Measurements from ENCODE around the gene NCOA3.

NCOA3 gene

DNA sequence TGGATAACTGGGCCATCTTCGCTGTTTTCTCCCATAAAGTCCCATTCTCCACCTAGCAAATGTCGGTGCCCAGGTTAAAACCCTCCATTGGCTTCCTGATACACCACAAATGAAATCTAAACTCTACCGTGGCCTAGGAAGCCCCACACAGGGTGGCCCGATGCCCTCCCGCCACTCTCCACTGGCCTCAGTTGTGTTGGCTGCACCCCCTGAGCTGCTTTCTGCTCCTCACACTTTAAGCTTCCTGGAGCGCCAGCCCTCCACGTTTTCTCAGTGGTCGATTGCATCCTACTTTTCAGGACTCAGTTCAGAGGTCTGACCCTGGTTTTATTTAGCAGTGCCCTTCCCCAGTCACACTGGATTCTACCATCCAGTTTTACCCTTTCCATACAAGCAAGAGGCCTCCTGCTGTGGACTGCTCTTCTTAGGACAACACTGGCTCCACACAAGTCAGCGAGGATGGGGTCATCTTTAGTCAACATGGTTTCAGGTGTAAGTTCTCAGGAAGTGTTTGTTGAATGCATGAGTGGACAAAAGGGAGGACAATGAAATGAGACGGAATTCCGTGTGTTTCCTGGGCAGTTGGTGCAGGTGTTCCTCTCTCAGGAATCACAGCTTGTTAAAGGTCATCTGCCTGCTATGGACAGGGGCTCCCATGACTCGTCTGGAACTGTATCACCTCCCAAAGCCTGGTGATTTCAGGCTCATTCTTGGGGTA lies 159.5 kb downstream of the NCOA3 start:
- no peak for FAIRE-seq
- DNase-seq (ENCODE audit: insufficient read length, low spot score), result no peak

DNA sequence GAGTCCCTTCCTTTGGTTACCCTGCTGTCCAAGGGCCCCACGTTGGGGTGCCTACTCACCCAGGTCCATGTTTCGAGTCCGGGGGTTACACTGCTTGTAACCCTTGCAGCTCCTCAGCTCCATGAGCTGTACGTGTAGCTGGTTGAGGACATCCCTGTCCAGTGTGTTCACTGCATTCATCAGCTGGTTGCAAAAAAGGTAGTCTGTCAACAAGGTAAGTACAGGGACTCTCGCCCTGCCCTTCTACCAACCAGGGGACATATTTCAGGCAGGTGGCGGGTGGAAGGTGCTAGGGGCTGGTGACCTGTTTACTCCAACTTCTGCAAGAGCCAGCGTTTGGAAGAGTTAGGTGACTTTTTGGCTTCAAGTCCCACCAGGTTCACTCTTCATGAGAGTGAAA lies 160.0 kb downstream of the NCOA3 start:
- FAIRE-seq, result no peak
- no peak for DNase-seq (ENCODE audit: insufficient read length, low spot score)

DNA sequence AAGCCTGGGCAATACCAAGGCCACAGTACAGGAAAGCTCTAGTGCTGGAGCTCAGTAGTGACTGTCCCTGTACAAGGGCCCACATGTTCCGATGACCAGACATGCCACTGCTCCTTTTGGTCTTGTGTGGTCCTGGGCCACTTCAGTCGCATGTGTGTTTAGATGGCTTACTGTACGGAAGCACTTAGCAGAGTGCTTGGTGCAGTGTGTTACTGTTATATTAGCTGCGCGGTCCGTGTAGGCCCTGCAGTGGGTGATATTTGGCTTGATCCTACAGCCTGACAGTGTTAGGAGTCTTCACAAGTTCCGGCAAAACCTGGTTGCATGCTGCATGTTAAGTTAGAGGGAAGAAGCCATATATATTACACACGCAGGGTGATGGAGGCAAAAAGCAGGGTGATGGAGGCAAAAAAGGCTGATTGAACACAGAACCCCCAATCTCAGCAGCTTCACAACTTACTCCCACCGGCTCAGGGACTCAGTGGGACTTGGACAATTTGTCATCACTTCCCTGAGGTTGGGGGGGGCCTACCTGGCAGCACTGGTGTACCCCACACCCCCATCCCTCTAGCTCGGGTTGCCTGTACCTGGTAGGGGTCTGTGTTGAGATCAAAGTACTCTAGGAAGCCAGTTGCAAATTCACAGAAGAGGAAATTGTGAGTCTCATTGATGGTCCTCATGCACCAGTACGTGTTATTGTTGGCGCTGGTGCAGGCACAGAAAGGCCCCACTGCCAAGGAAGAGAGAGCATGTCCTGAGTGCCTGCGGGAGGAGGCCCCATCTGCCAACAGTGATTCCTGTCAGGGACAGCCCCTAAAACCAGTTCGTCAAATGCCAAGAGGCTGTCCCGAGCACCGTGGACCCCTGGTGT lies 161.0 kb downstream of the NCOA3 start:
- no peak for DNase-seq (ENCODE audit: insufficient read length, low spot score)
- FAIRE-seq, result no peak

DNA sequence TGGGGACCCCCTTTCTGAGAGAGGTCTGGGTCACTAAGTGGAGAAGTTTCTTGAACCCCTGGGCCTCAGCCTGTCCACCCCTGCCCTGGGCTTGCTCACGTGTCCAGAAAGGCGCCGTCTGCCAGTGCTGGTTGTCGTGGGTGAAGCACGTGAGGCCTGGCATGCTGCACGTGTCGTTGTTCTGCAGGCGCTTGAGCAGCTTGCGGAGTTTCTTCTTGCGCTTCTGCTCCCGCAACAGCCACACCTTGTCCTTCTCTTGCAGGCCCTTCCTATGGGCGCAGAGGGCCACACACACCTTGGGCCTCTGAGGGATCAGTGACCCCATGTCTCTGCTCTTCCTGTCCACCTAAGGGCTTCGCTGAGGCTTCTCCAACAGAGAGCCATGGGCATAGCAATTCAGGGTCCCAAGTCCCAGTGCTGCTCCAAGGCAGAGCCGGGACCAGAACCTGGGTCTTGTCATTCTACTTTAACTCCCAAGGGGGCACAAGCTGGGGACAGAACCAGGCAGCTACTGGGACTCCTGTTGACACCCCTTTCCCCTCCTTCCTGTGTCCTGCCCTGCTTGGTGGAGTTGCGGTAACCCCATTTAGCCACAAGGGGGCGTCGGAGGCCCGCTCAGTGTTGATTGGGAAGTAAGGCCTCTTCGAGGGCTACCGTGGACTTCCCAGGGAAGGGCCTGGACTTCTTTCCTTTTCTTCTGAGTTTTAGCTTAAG lies 161.8 kb downstream of the NCOA3 start:
- FAIRE-seq, result peak; percentile 76
- peak; percentile 76 for DNase-seq (ENCODE audit: insufficient read length, low spot score)

DNA sequence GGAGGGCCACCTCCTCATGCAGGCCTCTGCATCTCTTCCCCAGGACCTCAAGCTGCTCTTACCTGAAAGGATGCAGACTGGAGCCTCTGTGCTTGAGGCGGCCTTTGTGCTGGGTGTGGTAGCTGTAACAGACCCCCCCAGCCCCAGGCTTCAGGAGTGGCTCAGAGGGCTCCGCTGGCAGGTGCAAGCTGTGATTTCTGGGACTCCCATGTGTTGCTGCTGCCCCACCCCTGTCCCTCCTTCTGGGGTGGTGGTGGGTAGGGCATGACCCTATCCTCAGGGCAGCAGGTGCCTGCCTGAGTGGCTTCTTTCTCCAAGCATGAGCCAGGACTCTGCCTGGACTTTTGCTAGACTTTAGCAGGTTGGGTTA lies 162.4 kb downstream of the NCOA3 start:
- no peak for FAIRE-seq
- DNase-seq (ENCODE audit: insufficient read length, low spot score), result no peak

DNA sequence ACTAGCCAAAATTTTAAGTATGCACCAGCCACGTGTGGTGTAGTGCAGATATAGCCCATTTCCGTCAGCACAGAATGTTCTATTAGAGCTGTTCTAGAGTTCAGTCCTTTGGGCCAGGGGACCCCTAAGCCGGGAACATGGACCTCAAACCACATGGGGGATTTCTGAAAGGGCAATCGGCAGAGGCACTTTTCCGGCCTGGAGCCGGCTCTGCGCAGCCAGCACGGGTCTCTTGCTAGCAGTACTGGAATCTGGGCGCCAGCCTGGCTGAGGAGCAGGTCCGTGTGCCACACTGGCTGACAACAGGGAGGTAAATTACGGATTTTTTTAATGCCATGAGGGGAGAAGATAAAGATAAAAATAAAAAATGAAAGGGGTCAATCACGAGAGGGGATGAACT lies 163.1 kb downstream of the NCOA3 start:
- FAIRE-seq (no peak), DNase-seq (ENCODE audit: insufficient read length, low spot score) (no peak)

DNA sequence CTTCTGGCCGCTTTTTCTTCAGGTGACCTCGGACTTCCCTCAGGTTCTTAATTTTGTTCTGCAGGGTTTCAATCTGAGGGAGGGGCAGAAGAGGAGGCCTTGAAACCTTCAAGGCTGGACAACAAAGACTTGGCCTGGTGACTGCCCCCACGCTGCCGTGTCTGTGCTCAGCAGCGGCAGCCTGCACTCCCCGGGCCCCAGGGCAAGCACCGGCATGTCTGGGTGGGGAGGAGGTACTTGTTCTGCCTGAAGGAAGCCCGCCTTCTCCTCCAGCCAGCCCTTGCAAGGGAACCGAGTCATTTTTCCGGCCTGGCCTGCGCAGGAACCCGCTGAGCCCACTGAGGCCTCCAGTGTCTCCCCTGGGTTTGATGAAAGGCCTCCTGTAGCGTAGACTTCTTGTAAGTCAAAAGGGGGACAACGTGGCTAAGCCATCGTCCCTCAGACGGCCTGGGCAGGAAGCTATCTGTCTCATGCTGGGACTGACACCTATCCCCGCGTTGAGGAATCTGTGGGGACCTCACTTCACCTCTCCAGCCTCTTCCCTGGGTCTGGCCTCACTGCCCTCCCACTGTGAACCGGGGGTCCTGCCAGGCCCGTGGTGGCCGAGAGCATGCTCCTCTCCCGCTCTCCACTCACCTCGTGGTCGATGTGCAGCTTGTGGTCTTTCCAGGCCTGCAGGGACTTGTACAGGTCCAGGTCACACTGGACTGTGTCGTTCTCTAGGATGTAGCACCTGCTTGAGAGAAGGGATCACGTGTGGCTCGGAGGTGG lies 163.7 kb downstream of the NCOA3 start:
- no peak for FAIRE-seq
- no peak for DNase-seq (ENCODE audit: insufficient read length, low spot score)

DNA sequence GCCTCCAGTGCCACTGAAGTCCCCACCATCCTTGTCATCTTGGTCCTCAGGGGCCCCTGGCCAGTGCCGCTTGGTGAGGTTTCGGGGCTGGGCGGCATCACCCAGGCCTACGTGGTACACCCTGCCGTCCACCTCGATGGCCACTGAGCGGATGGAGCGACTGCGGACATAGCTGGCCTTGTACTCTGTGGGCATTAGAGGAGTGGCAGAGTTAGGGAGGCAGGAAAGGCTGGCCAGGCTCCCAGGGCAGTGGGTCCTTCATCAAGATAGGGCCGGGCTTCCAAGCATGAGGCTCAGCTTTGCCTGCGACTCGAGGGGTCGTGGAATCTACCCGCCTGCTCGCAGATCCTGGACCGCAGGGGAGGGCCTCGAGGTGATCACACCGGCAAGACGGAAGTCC lies 164.6 kb downstream of the NCOA3 start:
- no peak for FAIRE-seq
- no peak for DNase-seq (ENCODE audit: insufficient read length, low spot score)

DNA sequence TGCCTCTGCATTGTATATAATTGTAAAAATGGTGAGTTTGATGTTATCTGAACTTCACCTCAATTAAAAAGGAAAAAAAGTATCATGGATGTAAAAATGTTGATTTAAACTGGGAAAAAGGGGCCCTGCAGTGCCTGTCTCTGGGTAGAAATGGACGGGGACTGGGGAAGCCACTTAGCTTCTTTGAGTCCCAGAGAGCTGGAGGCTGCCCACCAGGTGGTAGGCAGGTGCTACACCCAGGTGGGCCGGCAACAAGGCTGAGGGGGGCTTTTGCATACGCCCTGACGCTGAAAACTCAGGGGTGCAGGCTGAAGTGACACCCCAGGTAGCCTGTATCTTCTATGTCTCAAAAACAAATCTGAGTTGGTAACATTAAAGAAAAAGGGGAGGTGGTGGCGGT lies 165.4 kb downstream of the NCOA3 start:
- FAIRE-seq (no peak), DNase-seq (ENCODE audit: insufficient read length, low spot score) (no peak)

DNA sequence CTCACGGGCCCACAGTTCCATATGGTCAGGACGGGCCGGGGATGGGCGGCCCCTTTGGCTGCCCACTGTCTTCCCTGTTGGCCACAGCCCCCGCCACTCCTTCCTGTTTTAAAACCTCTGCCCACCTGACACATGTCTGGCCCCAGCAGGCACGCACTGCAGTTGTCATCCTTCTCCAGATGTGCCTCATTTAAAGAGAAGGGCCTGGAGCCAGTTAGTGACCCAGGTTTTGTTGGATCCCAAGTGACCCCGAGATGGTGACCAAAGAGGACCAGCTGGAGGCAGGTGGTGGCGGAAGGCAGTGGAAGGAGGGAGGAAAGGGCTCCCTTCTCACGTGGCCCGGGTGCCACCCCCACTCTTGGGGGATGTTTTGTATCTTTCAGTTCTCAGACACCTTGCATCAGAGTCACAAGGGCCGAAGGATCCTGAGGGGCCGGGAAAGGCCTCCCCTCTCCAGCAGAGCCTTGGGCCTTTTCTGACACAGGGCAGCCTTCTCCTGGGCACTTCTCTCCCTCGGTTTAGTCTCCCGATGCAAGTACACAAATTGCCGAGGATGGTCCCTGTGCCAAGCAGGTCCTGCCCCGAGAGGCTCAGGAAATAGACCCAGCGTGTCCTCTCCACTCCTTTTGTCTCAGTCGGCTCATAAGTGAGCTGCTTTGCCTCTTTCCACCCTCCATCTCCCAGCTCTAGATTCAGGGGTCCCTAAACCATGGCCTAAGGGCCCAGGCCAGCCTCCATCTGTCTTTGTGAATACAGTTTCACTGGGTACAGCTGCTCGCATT lies 166.0 kb downstream of the NCOA3 start:
- DNase-seq (ENCODE audit: insufficient read length, low spot score) (no peak), FAIRE-seq (no peak)

DNA sequence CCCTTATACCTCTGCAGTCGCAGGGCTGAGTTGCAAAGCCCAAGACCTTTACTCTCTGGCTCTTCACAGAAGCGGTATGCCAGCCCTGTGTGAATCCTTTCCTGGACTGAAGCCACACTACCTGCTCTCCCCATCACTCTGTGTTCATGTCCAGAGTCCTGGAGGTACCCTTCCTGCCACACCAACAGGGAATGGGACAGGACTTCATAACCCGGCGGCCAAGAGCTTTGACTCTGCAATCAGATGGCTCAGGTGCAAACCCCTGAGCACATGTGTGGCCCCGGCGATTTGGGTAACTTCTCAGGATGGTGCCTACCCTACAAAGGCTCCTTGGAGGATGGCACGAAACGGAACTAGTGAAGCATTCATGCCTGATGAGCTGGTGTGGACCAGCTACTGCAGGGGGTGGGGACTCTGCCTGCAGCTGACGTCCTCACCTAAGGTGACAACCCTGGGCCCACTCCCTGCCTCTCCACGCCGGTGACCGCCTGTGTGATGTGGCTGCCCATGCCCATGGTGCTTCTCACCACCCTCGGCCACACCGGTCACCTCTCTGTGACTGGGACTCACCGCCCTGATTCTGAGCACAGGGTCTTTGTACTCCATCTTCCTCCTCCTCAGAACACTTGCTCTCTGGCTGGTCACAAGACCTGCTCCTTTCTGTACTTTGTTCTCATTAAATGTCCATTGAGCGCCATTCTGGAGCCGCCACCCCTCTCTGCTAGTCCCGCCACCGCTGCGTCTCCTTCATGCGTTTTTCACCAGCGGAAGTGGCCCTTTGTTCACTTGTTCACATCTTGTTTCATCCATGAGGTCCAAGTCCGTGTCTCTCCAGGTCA lies 166.8 kb downstream of the NCOA3 start:
- DNase-seq (ENCODE audit: insufficient read length, low spot score) (no peak), FAIRE-seq (no peak)

DNA sequence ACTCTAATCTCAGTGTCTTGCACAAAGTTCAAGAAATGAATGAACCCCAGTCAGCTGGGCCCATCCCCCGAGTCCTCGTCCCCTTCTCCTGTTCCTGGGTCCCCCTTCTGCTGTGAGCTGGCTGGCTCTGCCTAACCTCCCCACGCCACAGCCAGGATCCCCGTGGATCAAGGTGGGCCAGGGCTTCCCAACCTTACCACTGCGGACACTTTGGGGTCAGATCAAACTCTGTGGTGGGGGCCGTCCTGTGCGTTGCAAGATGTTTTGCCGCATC lies 167.4 kb downstream of the NCOA3 start:
- FAIRE-seq (no peak), DNase-seq (ENCODE audit: insufficient read length, low spot score) (no peak)

DNA sequence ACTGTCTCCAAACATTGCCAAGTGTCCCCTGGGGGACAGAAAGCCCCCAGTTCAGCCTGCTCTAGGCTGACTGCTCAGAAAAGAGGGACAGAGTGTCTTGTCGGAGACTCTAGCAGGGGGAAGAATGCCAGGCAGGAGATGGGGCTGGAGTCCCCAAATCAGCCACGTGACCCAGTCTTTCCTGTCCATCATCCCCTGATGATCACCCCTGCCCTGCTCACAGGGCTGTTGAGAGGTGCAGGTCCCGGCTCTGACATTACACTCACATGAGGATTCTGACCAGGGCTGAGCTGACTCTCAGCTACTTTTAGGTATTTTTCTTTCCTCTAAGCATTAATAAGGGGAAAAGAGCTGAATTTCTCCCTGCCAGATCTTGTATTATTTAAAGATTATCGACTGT lies 167.8 kb downstream of the NCOA3 start:
- FAIRE-seq, result no peak
- DNase-seq (ENCODE audit: insufficient read length, low spot score), result no peak

DNA sequence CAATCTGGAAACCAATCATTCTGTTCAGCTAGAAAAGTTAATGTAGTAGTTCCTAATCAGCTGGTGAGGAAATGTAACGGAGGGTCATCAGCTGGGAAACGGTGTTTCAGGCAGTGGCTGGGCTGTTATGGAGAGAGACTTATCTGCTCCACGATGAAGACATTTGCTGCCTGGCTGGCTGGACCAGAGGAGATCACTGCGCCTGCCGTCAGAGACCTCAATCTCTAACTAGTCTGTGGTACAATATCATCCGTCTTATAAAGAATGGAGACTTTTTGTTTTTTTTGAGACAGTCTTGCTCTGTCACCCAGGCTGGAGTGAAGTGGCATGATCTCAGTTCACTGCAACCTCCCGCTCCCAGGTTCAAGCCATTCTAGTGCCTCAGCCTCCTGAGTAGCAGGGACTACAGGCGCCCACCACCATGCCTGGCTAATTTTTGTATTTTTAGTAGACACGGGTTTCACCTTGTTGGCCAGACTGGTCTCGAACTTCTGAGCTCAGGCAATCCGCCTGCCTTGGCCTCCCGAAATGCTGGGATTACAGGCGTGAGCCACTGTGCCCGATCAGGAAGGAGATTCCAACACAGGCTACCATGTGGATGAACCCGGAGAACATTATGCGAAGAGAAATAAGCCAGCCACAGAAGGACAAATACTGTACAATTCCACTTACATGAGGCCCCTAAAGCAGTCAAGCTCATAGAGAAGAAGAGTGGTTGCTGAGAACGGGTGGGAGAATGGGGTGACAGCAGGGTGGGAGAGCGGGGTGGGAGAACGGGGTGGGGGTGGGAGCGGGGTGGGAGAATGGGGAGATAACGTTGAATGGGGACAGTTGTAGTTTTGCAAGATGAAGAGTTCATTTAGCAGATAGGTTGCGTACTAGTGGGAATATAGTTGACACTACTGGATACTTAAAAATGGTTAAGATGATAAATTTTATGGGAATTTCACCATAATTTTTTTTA lies 168.5 kb downstream of the NCOA3 start:
- DNase-seq (ENCODE audit: insufficient read length, low spot score) (no peak), FAIRE-seq (no peak)

DNA sequence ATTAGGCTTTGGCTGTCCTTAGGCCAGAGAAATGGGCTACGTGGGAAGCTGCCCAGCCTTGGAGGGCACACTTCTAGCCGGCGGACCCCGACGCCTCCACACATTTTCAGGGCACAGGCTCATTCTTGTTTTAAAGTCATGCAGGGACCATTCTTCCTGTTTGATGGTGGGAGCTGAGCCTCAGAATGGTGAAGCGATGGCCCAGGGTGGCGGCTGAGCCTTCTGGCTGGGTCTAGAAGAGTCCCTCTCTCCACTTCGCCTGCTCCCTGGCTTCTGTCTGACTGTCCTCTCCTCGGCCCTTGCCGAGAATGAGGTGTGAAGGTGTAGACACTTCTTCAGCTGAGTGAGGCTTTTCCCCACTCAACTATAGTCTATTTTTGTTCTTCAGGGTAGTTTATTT lies 169.2 kb downstream of the NCOA3 start:
- no peak for FAIRE-seq
- DNase-seq (ENCODE audit: insufficient read length, low spot score), result no peak

DNA sequence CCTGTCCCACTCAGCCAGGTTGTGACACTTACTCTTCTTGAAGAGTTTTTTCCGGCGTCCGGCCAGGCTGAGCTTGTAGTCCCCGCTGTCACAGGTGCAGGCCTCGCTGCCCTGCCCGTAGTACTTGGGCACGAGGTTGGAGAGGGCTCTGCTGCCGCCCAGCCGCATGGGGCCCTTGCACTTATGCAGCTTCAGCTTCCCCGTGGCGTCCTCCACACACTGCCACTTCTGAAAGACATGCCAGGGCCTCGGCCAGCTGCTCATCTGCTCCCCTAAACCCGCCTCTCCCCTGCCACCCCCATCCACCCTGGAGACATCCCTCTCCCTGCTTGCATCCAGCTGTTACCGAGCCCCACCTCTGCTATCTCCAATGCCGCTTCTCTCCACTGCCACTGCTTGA lies 170.5 kb downstream of the NCOA3 start:
- DNase-seq (ENCODE audit: insufficient read length, low spot score), result no peak

DNA sequence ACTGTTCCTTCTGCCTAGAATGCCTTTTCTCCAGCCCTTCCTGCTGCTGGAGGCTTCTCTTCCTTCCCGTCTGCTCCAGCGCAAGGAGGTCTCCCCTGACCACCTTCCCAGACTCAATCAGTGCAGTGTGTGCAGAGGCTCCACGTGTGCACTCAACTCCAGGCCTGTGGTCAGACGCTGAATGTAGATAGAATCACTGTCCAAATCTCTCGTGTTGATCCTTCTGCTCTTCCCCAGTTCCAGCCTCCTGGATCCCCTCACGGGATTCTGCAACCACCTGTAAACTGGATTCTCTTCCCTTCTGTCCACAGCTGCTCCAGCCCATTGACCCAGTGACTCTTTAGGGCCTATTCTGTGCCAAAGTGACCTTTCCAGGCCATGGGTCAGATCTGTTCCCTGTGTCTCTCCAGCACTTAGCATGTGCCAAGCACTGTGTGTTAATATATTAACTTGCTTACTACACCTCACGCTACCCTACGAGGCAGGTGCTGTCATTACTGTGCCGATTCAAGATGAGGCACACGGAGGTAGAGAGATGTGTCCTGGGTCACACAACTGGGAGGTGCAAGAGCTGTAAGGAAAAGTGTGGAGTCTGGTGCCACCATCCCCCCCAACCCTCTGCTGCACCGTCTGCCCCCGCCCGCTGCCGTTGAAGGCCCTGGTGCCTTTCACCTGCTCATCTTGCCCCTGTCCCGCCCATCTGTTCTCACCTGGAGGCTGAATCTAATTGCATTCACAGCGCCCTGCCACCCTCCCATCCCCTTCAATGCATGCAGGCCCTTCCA lies 171.4 kb downstream of the NCOA3 start:
- no peak for DNase-seq (ENCODE audit: insufficient read length, low spot score)
- FAIRE-seq, result no peak

More for the DNA sequence above, 170.5 kb downstream of the NCOA3 start:
- no peak for FAIRE-seq

DNA sequence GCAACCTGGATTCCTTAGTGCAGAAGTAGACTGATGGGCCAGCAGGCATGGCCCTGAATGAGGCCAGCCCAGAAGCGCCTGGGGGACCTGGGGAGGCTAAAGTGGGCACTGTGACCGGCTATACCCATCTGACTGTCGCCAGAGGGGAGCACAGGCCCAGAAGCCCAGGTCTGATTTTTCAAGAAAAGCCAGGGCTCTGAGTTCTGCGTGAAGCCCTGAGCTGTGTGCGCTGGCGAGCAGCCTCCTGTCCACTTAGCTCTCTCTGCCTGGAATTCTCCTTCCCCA lies 171.9 kb downstream of the NCOA3 start:
- no peak for FAIRE-seq
- no peak for DNase-seq (ENCODE audit: insufficient read length, low spot score)
